ENCODE results near the gene ENTPD2. TPM values are rescaled to one million over a fixed set of nuclear protein-coding genes. Genes with fewer than 3 reads are reported as not detected.

Gene ENTPD2
- total RNA-seq, 1 donor from 2014 or later = 5.2 TPM

- no peak overlapping the region for H3K4me3 ChIP-seq (ENCODE audit: low read length in 3 of 3)
- H3K27ac ChIP-seq (ENCODE audit: low read depth, low read length) = no peak overlapping the region
- H3K9ac ChIP-seq (ENCODE audit: low read depth in 1 of 3, low read length in 3 of 3) = no peak overlapping the region
- H3K4me1 ChIP-seq (ENCODE audit: control insufficient read depth in 3 of 3, insufficient read depth in 3 of 3, low read length in 3 of 3) = peaks cover 6 to 23% (median 13%) of the 10 kb centered on the region in 3 donors
- H3K36me3 ChIP-seq (ENCODE audit: control insufficient read depth in 3 of 3, insufficient read depth in 3 of 3, low read length in 3 of 3) = peaks cover 7 to 11% (median 10%) of the 10 kb centered on the region in 3 donors
- peaks cover 0 to 13% (median 3%) of the 10 kb centered on the region in 3 donors for H3K27me3 ChIP-seq (ENCODE audit: control insufficient read depth in 3 of 3, insufficient read depth in 3 of 3, low read length in 3 of 3)
- H3K9me3 ChIP-seq (ENCODE audit: control insufficient read depth in 3 of 3, low read length in 3 of 3) = no peaks in the 10 kb centered on the region
Observed at GRCh38 chr9:137079401-137079787, 25.5 kb upstream of the ENTPD2 start.

DNA sequence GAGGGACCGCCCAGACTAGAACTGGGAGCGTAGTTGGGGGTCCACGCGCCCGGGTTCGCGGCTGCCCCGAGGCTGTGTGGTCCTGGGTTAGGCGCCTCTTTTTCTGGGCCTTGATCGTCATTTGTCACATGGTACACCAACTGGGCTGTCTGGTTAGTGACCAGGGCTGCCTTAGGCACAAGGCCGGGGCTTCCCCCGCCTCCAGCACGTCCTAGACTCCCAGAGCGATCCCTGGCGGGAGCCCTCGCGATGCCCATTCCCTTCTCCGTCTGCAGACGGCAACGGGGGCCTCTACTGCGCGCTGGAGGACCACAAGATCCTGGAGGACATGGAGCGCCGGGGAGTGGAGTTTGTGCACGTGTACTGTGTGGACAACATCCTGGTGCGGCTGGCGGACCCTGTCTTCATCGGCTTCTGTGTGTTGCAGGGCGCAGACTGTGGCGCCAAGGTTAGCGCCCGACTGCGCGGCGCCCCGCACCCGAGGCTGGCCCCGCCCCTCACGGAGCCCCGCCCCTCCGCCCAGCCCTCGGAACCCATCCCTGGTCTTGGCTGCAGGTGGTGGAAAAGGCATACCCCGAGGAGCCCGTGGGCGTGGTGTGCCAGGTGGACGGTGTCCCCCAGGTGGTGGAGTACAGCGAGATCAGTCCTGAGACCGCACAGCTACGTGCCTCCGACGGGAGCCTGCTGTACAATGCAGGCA lies 25.0 kb upstream of the ENTPD2 start:
- Histone ChIP-seq H3K9ac (ENCODE audit: low read depth in 1 of 3, low read length in 3 of 3) (no peak overlapping the region), H3K36me3 (ENCODE audit: control insufficient read depth in 3 of 3, insufficient read depth in 3 of 3, low read length in 3 of 3) (peaks cover 7 to 11% (median 10%) of the 10 kb centered on the region in 3 donors), H3K4me3 (ENCODE audit: low read length in 3 of 3) (peak overlapping the region in 2 of 3 donors; percentile 64 to 65), H3K4me1 (ENCODE audit: control insufficient read depth in 3 of 3, insufficient read depth in 3 of 3, low read length in 3 of 3) (peaks cover 6 to 23% (median 13%) of the 10 kb centered on the region in 3 donors), H3K27ac (ENCODE audit: low read depth, low read length) (no peak overlapping the region), H3K27me3 (ENCODE audit: control insufficient read depth in 3 of 3, insufficient read depth in 3 of 3, low read length in 3 of 3) (peaks cover 0 to 13% (median 3%) of the 10 kb centered on the region in 3 donors), H3K9me3 (ENCODE audit: control insufficient read depth in 3 of 3, low read length in 3 of 3) (no peaks in the 10 kb centered on the region)

DNA sequence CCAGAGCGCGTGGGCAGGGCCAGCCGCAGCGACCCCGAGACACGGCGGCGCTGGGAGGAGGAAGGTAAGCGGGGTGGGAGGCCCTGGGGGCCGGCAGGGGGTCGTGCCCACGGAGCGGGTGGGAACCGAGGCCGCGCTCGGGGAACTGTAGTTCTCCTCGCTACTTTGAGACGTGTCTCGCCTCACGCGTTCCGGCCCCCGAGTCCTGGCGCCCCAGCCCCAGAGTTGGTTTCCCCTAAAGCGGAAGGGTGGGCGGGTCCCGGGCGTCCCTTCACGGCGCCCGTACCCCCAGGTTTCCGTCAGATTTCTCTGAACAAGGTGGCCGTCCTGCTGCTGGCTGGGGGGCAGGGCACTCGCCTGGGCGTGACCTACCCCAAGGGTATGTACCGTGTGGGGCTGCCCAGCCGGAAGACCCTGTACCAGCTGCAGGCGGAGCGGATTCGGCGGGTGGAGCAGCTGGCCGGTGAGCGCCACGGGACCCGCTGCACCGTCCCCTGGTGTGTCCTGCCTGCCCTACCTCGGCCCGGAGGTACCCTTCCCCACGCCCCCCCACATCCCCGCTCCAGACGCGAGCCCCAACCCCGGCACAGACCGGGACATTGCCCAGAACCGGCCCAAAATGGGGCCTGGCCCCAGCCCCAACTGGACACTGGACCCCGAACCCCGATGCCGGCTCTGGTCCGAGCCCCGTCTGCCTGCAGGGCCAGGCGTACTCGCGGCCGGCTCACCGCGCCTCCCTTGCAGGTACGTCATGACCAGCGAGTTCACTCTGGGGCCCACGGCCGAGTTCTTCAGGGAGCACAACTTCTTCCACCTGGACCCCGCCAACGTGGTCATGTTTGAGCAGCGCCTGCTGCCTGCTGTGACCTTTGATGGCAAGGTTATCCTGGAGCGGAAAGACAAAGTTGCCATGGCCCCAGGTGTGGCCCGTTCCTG lies 24.2 kb upstream of the ENTPD2 start:
- H3K36me3 ChIP-seq (ENCODE audit: control insufficient read depth in 3 of 3, insufficient read depth in 3 of 3, low read length in 3 of 3) = peaks cover 7 to 11% (median 10%) of the 10 kb centered on the region in 3 donors
- H3K27ac ChIP-seq (ENCODE audit: low read depth, low read length) = no peak overlapping the region
- H3K9me3 ChIP-seq (ENCODE audit: control insufficient read depth in 3 of 3, low read length in 3 of 3) = no peaks in the 10 kb centered on the region
- H3K9ac ChIP-seq (ENCODE audit: low read depth in 1 of 3, low read length in 3 of 3) = peak overlapping the region in 2 of 3 donors; percentile 32 to 78
- peak overlapping the region; percentile 60 to 65 (median 64) for H3K4me3 ChIP-seq (ENCODE audit: low read length in 3 of 3)
- H3K4me1 ChIP-seq (ENCODE audit: control insufficient read depth in 3 of 3, insufficient read depth in 3 of 3, low read length in 3 of 3) = peaks cover 6 to 15% (median 13%) of the 10 kb centered on the region in 3 donors
- peaks cover 0 to 13% (median 3%) of the 10 kb centered on the region in 3 donors for H3K27me3 ChIP-seq (ENCODE audit: control insufficient read depth in 3 of 3, insufficient read depth in 3 of 3, low read length in 3 of 3)

DNA sequence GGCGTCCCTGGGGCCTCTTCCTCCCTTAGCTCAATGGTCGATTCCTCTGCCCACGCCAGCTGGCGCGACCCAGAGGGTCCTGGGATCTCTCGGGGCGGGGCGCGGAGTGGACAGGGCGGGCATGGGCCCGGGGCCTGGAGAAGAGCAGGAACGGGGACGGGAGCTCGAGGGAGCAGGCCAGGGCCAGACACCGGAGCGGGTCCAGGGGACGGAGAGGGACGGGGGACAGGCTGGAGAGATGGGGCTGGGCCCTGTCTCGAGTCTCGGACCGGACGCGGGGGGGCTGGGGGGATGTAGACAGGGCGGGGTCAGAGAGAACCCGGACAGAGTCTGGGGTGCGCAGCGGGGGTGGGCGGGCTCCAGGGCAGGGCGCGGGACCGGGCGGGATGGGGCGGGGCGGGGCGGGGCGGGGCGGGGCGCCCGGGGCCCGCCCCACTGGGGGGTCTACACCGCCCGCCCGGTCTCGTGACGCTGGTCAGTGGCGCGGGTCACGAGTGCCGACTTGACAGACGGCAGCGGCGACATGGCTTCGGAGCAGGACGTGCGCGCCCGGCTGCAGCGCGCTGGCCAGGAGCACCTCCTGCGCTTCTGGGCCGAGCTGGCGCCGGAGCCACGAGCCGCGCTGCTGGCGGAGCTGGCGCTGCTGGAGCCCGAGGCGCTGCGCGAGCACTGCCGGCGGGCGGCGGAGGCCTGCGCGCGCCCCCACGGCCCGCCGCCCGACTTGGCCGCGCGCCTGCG lies 23.3 kb upstream of the ENTPD2 start, which contains the start of gene UAP1L1:
TSS of gene UAP1L1 (plus strand) at position 508 of the 738 bp plus-strand sequence. CDS start at position 524, 16 bp downstream.
- H3K4me1 ChIP-seq (ENCODE audit: control insufficient read depth in 3 of 3, insufficient read depth in 3 of 3, low read length in 3 of 3) = peaks cover 6 to 15% (median 13%) of the 10 kb centered on the region in 3 donors
- H3K27me3 ChIP-seq (ENCODE audit: control insufficient read depth in 3 of 3, insufficient read depth in 3 of 3, low read length in 3 of 3) = peaks cover 0 to 13% (median 3%) of the 10 kb centered on the region in 3 donors
- no peaks in the 10 kb centered on the region for H3K9me3 ChIP-seq (ENCODE audit: control insufficient read depth in 3 of 3, low read length in 3 of 3)
- H3K4me3 ChIP-seq (ENCODE audit: low read length in 3 of 3) = peak within 1 kb of the TSS; percentile 60 to 65 (median 64)
- peak within 1 kb of the TSS; percentile 36 for H3K27ac ChIP-seq (ENCODE audit: low read depth, low read length)
- H3K36me3 ChIP-seq (ENCODE audit: control insufficient read depth in 3 of 3, insufficient read depth in 3 of 3, low read length in 3 of 3) = peaks cover 7 to 11% (median 9%) of the 10 kb centered on the region in 3 donors
- peak within 1 kb of the TSS in 2 of 3 donors; percentile 32 to 78 for H3K9ac ChIP-seq (ENCODE audit: low read depth in 1 of 3, low read length in 3 of 3)

DNA sequence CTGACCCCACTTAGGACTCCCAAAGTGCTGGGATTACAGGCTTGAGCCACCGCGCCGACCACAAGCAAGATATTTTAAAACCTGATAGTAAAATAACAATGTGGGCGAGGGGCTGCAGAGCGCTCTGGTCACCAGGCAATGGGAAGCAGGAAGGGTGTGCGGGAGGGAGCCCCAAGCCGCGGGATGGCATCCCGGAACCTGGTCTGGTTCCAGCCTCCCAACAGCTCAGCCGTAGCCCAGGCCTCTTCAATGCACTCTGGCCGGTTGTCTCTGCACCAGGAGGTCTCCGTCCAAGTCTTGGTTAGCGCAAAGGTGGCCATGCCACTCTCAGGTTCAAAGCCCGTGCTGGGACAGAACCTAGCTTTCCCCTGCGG lies 22.8 kb upstream of the ENTPD2 start:
- peak overlapping the region; percentile 7 to 49 (median 46) for H3K4me3 ChIP-seq (ENCODE audit: low read length in 3 of 3)
- peak overlapping the region; percentile 36 for H3K27ac ChIP-seq (ENCODE audit: low read depth, low read length)
- H3K27me3 ChIP-seq (ENCODE audit: control insufficient read depth in 3 of 3, insufficient read depth in 3 of 3, low read length in 3 of 3) = peaks cover 0 to 13% (median 3%) of the 10 kb centered on the region in 3 donors
- H3K9ac ChIP-seq (ENCODE audit: low read depth in 1 of 3, low read length in 3 of 3) = peak overlapping the region in 1 of 3 donors; percentile 54
- peaks cover 6 to 15% (median 13%) of the 10 kb centered on the region in 3 donors for H3K4me1 ChIP-seq (ENCODE audit: control insufficient read depth in 3 of 3, insufficient read depth in 3 of 3, low read length in 3 of 3)
- H3K9me3 ChIP-seq (ENCODE audit: control insufficient read depth in 3 of 3, low read length in 3 of 3) = no peaks in the 10 kb centered on the region
- H3K36me3 ChIP-seq (ENCODE audit: control insufficient read depth in 3 of 3, insufficient read depth in 3 of 3, low read length in 3 of 3) = peaks cover 7 to 11% (median 7%) of the 10 kb centered on the region in 3 donors

DNA sequence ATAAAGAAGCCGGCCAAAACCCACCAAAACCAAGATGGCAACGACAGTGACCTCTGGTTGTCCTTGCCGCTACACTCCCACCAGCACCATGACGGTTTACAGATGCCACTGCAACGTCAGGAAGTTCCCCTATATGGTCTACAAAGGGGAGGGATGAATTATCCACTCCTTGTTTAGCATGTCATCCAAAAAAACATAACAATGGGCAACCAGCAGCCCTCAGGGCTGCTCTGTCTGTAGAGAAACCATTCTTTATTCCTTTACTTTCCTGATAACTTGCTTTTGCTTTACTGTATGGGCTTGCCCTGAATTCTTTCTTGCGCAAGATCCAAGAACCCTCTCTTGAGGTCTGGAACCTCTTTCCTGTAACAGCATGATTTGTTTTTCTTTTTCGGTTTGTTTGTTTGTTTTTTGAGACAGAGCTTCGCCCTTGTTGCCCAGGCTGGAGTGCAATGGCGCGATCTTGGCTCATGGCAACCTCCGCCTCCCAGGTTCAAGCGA lies 21.5 kb upstream of the ENTPD2 start:
- H3K9me3 ChIP-seq (ENCODE audit: control insufficient read depth in 3 of 3, low read length in 3 of 3) = no peaks in the 10 kb centered on the region
- peaks cover 0 to 13% (median 3%) of the 10 kb centered on the region in 3 donors for H3K27me3 ChIP-seq (ENCODE audit: control insufficient read depth in 3 of 3, insufficient read depth in 3 of 3, low read length in 3 of 3)
- H3K27ac ChIP-seq (ENCODE audit: low read depth, low read length) = no peak overlapping the region
- H3K36me3 ChIP-seq (ENCODE audit: control insufficient read depth in 3 of 3, insufficient read depth in 3 of 3, low read length in 3 of 3) = peaks cover 4 to 5% (median 5%) of the 10 kb centered on the region in 3 donors
- no peak overlapping the region for H3K4me3 ChIP-seq (ENCODE audit: low read length in 3 of 3)
- no peak overlapping the region for H3K9ac ChIP-seq (ENCODE audit: low read depth in 1 of 3, low read length in 3 of 3)
- peaks cover 14 to 24% (median 23%) of the 10 kb centered on the region in 3 donors for H3K4me1 ChIP-seq (ENCODE audit: control insufficient read depth in 3 of 3, insufficient read depth in 3 of 3, low read length in 3 of 3)

- H3K4me1 ChIP-seq (ENCODE audit: control insufficient read depth in 3 of 3, insufficient read depth in 3 of 3, low read length in 3 of 3) = peaks cover 14 to 24% (median 23%) of the 10 kb centered on the region in 3 donors
- no peaks in the 10 kb centered on the region for H3K9me3 ChIP-seq (ENCODE audit: control insufficient read depth in 3 of 3, low read length in 3 of 3)
- no peak overlapping the region for H3K9ac ChIP-seq (ENCODE audit: low read depth in 1 of 3, low read length in 3 of 3)
- H3K27me3 ChIP-seq (ENCODE audit: control insufficient read depth in 3 of 3, insufficient read depth in 3 of 3, low read length in 3 of 3) = peaks cover 0 to 12% (median 3%) of the 10 kb centered on the region in 3 donors
- no peak overlapping the region for H3K4me3 ChIP-seq (ENCODE audit: low read length in 3 of 3)
- H3K27ac ChIP-seq (ENCODE audit: low read depth, low read length) = no peak overlapping the region
- H3K36me3 ChIP-seq (ENCODE audit: control insufficient read depth in 3 of 3, insufficient read depth in 3 of 3, low read length in 3 of 3) = peaks cover 4 to 5% (median 5%) of the 10 kb centered on the region in 3 donors
Observed at GRCh38 chr9:137074657-137075274, 20.9 kb upstream of the ENTPD2 start.

DNA sequence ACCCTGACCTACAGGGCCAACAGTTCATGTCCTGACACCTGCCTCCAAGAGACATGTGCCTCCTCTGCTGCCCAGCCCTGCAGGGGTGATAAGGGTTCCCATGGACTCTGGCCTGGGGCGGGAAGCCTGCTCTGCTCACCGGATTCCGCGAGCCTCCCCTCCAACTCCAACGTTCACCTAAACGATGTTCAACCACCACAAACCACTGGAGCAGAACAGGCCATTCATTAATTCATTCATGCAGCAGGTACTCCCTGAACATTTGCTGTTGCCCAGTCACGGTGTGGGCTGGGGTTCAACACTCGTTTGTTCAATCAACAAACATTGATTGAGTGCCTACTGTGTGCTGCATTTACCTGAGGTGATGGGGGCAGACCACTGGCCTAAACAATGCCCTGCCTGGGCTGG lies 20.1 kb upstream of the ENTPD2 start:
- peaks cover 14 to 31% (median 26%) of the 10 kb centered on the region in 3 donors for H3K4me1 ChIP-seq (ENCODE audit: control insufficient read depth in 3 of 3, insufficient read depth in 3 of 3, low read length in 3 of 3)
- no peak overlapping the region for H3K27ac ChIP-seq (ENCODE audit: low read depth, low read length)
- no peak overlapping the region for H3K9ac ChIP-seq (ENCODE audit: low read depth in 1 of 3, low read length in 3 of 3)
- H3K4me3 ChIP-seq (ENCODE audit: low read length in 3 of 3) = no peak overlapping the region
- peaks cover 4 to 13% (median 7%) of the 10 kb centered on the region in 3 donors for H3K27me3 ChIP-seq (ENCODE audit: control insufficient read depth in 3 of 3, insufficient read depth in 3 of 3, low read length in 3 of 3)
- H3K36me3 ChIP-seq (ENCODE audit: control insufficient read depth in 3 of 3, insufficient read depth in 3 of 3, low read length in 3 of 3) = no peaks in the 10 kb centered on the region
- no peaks in the 10 kb centered on the region for H3K9me3 ChIP-seq (ENCODE audit: control insufficient read depth in 3 of 3, low read length in 3 of 3)

- Histone ChIP-seq H3K4me3 (ENCODE audit: low read length in 3 of 3) (peak overlapping the region in 1 of 3 donors; percentile 45), H3K27me3 (ENCODE audit: control insufficient read depth in 3 of 3, insufficient read depth in 3 of 3, low read length in 3 of 3) (peaks cover 5 to 18% (median 11%) of the 10 kb centered on the region in 3 donors), H3K4me1 (ENCODE audit: control insufficient read depth in 3 of 3, insufficient read depth in 3 of 3, low read length in 3 of 3) (peaks cover 8 to 17% (median 12%) of the 10 kb centered on the region in 3 donors), H3K9me3 (ENCODE audit: control insufficient read depth in 3 of 3, low read length in 3 of 3) (no peaks in the 10 kb centered on the region), H3K9ac (ENCODE audit: low read depth in 1 of 3, low read length in 3 of 3) (peak overlapping the region in 1 of 3 donors; percentile 60), H3K27ac (ENCODE audit: low read depth, low read length) (no peak overlapping the region), H3K36me3 (ENCODE audit: control insufficient read depth in 3 of 3, insufficient read depth in 3 of 3, low read length in 3 of 3) (no peaks in the 10 kb centered on the region)
Observed at GRCh38 chr9:137071282-137071681, 17.4 kb upstream of the ENTPD2 start.

Measured in skeletal muscle tissue (tissue), 4 donors.